AML-193 (cell line): ENCODE results near the gene NXPE3.
A peak's percentile ranks its signal among the peaks of the same experiment; 100 is the strongest.

ENCODE experiments used
- DNase-seq, 2 experiments: peaks; one replicate each; lab custom pipeline; 2025; lab: John Stamatoyannopoulos, UW

Gene NXPE3

DNA sequence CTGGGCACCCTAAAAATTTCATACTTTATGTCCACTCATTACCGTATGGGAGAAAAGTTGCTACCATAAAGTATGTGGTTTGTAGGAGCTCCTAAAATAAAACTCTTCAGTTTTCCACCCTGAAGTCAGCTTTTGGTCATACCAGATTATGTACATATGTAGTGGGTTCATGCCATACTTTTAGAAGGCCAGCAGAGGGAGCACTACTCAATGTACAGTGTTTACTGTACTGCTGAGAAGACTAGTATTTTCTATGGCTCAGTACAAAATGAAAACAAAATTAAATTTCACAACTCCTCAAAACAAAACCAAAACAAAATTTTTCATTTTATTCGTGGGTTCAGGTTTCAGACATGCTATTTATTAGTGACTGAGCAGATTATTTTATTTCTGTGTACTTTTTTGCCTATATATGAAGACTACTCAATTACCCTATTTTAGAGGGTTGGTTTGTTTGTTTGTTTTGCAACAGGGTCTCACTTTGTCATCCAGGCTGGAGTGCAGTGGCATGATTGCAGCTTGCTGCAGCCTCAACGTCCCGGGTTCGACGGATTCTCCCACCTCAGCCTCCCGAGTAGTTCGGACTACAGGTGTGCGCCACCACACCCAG lies 24.3 kb downstream of the NXPE3 start:
- peak; percentile 88 to 90 for DNase-seq

DNA sequence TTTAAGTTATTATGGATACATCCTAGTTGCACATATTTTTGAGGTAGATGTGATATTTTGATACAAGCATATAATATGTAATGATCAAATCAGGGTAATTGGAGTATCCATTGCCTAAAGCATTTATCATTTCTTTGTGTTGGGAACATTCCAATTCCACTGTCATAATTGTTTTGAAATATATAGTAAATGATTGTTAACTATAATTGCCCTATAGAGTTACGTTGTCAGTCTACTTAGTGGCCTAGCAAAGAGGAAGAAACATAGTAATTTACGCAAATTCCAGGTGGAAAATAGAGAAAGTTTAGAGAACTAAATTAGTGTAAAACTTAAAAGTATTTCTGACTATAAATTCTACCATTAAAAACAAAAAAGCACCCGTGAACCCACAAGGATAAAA lies 24.9 kb downstream of the NXPE3 start:
- DNase-seq: no peak

DNA sequence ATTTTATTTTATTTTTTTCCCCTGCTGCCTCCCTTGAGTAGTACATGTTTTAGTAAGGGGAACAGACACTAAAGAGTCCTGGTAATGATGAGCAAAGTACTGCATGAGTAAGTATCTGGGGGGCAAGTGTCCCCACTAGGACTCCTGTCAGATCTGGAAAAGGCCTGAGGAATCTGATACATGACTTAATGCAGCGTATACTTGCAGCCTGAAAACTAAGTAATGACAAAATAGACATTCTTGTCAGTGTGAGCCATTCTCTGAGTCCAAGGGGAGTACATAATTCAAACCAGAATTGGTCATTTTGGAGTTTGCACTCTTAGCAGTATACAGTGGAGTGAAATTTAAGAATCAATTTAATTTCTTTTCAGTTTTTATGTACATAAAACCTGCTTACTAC lies 27.5 kb downstream of the NXPE3 start:
- no peak for DNase-seq

DNA sequence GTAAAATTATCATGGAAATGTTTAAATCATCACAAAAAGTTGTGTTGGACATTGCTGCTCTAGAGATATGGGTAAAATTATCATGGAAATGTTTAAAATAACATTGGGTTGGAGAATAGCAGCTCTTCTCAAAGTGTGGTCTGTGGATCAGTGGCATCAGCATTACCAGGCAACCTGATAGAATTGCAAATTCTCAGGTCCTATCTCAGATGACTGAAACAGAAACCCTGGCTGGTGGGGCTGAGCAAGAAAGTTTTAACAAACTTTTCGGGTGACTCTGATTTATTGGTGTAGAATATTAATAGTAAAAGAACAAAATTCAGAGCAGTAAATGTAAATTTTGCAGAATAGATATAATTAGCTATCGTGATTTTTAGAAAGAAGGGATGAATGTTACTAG lies 28.9 kb downstream of the NXPE3 start:
- DNase-seq: no peak

DNA sequence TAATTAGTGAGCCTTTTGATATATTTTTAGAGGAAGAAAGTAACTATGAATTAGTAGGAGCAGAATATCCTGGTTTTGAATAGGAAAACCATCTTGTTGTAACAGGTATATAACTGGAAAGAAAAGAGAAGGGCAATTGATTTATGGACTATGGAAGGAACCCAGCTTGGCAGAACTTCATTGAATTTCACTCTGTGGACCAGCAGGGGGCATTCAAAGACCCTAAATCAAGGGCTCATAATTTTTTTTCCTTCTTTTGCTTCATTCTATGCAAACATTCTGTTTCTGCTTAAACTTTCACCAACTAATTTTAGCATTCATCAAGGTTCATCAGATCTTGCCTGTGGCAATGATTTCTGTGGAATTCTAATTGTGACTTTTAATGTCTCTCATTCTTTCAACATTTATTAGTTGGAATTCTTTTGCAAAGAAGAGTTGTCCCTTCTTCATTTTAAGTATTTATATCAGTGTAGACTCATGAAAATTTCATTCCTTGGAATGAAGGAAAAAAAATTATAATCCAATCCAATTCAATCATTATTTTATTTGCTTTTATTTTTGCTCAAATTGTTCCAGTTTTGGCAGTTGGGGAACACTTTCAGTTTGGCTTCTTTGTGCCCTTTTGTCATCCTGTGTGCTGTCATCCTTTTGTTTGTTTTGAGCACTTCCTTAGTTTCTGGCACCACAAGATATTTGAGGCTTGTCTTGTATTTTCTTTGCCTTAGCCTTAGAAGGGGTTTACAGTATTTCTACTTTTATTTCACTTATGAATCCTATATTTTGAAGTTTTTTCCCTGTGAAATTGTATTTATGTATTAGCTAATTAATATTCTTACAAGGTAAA lies 30.4 kb downstream of the NXPE3 start:
- DNase-seq: peak; percentile 52 to 68

DNA sequence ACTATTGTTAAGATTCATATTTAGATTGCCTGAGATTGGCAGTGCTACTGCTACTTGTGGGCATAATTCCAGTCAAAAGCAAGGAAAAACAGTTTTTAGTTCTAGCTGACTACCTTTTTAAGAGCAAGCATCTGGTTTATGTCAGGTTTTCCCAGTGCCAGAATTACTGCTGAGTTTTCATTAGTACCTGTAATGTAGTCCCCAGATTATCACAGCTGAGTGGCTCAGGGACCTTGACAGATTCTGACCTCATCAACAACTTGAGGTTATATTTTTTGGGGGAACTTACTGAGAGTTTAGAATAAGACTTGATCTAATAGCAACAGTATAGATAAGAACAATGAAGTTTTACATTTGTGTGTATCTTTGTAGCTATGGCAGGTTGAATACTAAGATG lies 31.0 kb downstream of the NXPE3 start:
- DNase-seq: no peak

DNA sequence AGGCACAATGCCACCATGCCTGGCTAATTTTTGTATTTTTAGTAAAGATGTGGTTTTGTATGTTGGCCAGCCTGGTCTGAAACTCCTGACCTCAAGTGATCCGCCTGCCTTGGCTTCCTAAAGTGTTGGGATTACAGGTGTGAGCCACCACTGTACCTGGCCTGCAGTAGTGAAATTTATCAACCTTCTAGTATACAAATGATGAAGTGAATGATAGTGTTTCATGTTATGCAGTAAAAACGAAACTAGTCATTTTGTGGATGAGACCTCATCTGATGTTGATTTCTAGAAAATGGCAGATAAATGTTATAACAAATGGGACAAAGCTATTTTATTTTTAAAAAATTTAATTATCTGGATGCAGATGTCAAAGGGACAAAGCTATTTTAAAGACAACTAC lies 32.9 kb downstream of the NXPE3 start:
- DNase-seq: no peak

DNA sequence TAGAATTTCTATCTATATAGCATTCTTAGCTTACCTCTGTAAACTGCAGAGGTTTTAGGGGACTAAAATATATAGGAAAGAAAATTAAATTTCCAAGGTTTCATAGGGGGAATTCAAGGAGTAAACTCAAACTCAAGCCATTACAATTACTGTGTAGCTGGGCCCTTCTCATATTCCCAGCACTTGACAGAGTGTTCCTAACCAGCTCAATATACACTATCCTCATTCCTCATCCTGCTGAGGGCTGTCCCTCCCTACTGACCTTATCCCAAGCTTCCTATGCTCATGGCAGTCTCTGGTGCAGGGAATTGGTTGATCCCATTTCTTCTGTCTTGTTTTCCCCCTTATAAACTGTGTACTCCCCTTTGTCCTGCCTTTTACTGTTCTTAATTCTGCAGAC lies 33.9 kb downstream of the NXPE3 start:
- DNase-seq: no peak

DNA sequence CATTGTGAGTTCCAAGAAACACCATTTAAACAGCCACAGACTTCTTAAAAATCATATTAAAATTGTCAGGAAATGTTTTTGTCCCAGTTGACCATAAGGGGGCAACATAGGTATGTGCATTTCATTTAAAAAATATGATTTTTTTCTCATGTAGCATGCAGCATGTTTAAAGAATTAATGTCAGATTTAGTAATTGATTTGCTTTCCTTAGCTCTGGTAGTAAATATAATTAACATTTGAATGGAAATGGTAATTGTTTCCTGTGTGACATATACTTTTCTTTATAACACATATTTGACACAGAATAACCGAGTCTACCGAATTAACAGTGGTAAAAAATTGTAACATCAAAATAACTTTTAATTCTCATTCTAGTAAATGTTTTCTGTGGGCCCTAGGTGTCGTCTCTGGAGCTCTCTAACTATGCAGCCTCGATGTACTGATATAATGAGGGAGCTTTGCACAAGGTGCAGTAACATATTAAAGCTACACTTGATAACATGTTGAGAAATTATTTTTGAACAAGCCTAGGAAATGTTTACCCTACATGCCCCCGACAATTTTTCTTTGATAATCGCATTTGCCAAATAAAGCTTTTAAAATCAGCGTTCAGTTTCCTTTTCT lies 34.9 kb downstream of the NXPE3 start:
- peak; percentile 59 to 61 for DNase-seq

DNA sequence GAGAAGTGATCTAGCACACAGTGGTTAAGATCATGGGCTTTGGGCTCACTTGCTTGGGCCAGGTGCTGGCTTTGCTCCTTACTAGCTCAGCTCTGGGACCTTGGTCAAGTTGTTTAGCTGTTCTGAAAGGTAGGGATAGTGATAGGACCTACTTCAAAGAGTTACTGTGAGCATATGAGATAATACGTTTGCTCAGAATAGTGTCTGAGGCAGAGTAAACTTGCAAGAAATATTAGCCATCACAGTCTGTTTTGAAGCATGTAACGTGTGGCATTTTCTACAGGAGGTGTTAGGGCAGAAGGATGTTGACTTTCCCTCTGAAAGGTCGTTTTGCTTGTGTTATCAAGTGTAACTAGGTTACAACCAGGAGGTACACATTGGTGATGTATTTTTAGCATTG lies 35.8 kb downstream of the NXPE3 start:
- DNase-seq: no peak

GRCh38 chr3:101816215-101817149 lies 37.5 kb downstream of the NXPE3 start:
- no peak for DNase-seq

DNA sequence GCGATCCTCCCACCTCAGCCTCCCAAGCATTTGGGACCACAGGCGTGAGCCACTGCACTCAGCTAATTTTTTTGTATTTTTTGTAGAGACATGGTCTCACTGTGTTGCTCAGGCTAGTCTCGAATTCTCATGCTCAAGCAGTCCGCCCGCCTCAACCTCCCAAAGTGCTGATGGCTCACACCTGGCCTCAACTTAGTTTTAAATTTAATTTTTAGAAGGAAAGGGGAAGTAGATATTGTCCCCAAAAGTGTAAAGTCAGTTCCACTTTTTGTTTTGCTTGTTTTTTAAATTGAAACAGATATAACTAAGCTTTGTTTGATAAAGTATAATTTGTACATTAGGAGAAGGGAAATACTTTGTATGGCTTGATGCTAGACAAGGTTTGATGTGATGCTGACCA lies 39.0 kb downstream of the NXPE3 start:
- DNase-seq: no peak

DNA sequence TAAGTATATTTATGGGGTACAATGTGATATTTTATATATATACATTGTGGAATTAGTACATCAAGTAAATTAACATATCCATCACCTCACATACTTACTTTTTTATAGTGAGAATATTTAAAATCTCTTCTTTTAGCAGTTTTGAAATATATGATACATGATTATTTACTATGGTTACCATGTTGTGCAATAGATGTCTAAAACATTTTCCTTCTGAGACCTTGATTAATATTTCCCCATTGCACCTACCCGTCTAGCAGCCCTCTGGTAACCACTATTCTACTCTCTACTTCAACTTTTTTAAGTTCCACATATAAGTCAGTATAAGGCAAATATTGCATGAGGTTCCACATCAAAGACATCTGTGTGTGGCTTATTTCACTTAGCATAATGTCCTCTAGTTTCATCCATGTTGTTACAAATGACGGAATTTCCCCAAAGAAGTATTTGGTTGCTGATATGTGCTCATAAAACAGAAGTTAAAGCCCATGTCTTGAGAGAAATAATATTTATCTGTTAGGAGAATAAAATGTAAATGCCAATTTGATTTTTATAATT lies 40.7 kb downstream of the NXPE3 start:
- peak; percentile 35 to 42 for DNase-seq

- no peak for DNase-seq
These were observed 42.5 kb downstream of the NXPE3 start for GRCh38 chr3:101821503-101821902.

DNA sequence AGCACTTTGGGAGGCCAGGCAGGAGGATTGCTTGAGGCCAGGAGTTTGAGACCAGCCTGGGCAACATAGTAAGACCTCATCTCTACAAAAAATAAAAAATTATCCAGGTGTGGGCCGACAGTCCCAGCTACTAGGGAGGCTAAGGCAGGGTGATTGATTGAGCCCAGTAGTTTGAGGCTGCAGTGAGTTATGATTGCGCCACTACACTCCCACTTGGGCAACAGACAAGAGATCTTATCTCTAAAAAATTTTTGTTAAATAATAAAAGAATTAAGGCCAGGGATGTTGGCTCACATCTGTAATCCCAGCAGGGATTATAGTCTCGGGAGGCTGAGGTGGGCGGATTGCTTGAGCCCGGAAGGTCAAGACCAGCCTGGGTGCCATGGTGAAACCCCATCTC lies 44.5 kb downstream of the NXPE3 start:
- DNase-seq: no peak

- DNase-seq: no peak
These were observed 45.7 kb downstream of the NXPE3 start for GRCh38 chr3:101824702-101825101.

DNA sequence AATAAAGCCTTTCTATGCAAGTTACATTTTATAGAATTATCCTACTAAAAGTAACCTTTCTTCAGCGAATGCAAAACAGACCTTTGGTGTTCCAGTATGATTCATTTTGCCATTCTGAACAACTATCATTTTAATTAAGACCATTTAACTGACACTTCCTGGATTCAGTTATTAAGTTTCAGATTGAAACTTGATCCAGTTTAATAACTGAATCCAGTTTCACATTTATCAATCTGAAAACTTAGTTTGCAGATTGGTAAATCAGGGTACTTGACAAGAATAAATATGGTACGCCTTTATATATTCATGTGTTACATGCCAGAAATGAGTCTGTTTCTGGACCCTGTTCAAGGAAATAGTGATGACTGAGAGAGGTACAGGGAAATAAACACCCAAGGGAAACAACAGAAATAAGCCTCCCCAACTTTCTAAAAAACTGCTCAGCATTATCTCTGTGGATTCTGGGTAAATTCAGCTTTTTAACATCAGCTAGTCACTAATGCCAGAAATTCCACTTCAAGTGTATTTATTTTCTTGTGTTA lies 47.0 kb downstream of the NXPE3 start:
- no peak for DNase-seq

DNA sequence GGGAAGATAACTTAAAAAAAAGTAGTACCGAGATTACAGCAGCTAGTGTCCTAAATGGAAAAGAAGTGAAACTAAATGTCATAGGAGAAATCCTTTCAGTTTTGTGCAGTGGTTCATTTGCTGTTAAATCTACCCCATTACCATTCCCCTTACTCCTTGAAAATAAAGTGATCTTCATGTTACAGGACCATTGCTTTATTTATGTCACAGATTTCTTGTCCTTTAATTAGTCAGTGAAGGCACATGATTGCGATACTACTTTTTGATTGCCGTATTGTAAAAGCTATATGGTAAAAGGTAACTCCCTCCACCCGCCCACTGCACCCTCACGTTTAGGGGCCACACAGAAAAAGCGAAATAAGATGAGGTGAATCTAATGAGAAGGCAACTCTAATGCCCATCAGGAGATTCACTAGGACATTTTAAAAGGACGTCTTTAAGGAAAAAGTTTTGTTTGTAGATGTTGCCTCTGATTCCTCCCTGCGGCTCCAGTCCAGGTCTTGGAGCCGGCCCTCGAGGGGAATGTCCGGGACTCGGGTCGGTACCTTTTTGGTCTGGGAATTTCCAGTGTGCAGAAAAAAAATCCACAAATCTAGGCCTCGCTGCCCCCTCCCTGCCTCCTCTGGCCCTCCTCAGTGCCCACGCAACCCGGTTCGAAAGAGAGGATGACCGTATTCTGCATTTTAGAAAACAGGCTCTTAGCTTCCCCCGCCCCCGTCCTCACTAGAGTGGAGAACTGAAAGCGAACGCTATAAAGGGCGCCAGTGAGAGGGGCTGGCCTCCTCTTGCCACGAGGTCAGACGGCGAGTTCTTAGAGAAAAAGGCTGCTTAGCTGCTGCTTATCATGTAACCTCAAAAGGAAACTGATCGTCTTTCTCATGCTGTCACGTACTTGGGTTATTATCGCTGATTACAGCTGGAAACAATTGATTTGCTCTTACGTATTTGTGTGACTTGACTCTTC lies 48.5 kb downstream of the NXPE3 start:
- DNase-seq: peak; percentile 73 to 75

- no peak for DNase-seq
These were observed 49.3 kb downstream of the NXPE3 start for GRCh38 chr3:101828276-101828675.

GRCh38 chr3:101828691-101829436 lies 49.9 kb downstream of the NXPE3 start:
- peak; percentile 31 to 50 for DNase-seq
